GM13977 (cell line): Measurements from ENCODE around the gene MEIS2.

Experiments used
- DNase-seq: peaks from one replicate; pipeline ENCODE4 v3.0.0; 2012; ENCODE audit warnings: low spot score
- in situ Hi-C: fragments of 300-500 bp; cut with MboI; formaldehyde crosslinking; loops from one replicate; pipeline ENCODE4 v1.12.0; 2022; ENCODE audit warnings: low sequenced_read_pairs, low pct_unique_long_range_greater_than_20kb, mixed read lengths, inconsistent platforms; ENCODE audit not compliant: unreplicated experiment
- TF ChIP-seq, protein P1 (sequence below): IDR thresholded peaks from 2 replicates; pipeline ENCODE4 v1.5.1; 2012; ENCODE audit warnings: mild to moderate bottlenecking, control low read depth; ENCODE audit not compliant: insufficient read depth; ENCODE audit errors: extremely low read depth, missing control alignments

Gene MEIS2

DNA sequence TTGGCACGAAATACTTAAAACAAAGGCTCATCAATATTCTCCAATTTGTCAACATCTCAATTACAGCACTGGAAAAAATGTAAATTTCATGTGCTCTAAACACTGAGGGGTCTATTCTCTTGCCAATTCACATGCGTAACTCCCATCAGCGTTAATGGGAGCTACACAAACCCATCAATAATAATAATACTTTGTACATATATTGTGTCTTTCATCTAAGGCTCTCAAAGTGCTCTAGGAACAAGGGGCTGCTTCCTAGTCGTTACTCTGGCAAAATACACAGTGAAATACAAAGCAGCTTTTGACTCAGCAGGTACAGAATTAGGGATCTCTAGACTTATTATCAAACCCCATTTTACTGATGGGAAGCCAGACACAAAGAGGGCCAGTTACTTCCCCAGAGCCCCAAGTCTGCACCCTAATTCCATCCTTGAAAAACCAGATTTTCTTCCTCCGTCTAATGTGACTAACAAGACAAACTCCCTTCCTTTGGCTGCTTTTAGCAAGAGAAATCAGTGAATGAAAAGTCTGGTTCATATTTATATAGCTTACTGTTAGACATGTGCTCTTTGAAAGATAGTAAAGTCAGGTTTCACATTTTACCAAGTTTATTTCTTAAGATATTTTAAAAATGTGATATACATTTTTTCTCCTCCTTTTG, 20.0 kb downstream of the MEIS2 start:
- TF ChIP-seq, protein P1, sequence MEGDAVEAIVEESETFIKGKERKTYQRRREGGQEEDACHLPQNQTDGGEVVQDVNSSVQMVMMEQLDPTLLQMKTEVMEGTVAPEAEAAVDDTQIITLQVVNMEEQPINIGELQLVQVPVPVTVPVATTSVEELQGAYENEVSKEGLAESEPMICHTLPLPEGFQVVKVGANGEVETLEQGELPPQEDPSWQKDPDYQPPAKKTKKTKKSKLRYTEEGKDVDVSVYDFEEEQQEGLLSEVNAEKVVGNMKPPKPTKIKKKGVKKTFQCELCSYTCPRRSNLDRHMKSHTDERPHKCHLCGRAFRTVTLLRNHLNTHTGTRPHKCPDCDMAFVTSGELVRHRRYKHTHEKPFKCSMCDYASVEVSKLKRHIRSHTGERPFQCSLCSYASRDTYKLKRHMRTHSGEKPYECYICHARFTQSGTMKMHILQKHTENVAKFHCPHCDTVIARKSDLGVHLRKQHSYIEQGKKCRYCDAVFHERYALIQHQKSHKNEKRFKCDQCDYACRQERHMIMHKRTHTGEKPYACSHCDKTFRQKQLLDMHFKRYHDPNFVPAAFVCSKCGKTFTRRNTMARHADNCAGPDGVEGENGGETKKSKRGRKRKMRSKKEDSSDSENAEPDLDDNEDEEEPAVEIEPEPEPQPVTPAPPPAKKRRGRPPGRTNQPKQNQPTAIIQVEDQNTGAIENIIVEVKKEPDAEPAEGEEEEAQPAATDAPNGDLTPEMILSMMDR: no peak
- in situ Hi-C loops: no loop called here

DNA sequence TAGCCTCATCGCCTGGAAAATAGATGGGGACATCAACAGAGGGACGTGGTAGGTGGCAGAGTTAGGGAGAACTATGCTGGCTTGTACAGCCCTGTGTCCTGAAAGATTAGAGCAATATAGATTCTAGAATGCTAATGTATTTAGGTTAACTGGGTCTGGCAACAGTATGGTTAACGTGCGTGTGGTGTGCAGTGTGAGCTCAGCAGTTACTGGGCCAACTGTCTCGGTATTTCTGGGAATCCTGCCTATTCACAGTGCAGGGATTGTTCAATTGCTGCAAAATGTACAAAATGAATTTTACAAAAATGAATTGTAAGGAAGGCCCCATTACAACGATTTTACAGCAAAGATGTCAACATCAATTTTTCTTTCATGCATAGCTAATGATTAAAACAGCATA, 20.6 kb downstream of the MEIS2 start:
- in situ Hi-C loops: no loop called here
- TF ChIP-seq, protein P1: no peak
- DNase-seq: no peak

More for the DNA sequence above, 20.0 kb downstream of the MEIS2 start:
- DNase-seq: no peak

DNA sequence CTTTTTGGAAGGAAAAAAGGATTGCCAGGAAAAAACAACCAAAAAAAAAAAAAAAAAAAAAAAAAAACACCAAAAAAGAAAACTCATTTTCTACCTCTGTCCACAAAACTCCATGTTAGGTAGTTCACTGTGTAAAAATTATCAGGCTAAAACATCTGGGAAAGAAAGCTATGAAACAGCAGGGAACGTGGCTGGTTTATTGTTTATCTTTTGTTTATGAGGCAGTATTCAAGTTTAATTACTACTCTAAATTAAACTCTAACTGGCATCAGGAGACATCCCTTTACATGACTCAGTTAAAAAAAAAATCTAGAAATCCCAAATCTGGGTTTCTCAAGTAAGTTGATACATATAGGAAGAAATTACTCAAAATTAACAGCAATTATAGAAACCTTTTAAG, 21.8 kb downstream of the MEIS2 start:
- TF ChIP-seq, protein P1: no peak
- in situ Hi-C loops: no loop called here
- no peak for DNase-seq

DNA sequence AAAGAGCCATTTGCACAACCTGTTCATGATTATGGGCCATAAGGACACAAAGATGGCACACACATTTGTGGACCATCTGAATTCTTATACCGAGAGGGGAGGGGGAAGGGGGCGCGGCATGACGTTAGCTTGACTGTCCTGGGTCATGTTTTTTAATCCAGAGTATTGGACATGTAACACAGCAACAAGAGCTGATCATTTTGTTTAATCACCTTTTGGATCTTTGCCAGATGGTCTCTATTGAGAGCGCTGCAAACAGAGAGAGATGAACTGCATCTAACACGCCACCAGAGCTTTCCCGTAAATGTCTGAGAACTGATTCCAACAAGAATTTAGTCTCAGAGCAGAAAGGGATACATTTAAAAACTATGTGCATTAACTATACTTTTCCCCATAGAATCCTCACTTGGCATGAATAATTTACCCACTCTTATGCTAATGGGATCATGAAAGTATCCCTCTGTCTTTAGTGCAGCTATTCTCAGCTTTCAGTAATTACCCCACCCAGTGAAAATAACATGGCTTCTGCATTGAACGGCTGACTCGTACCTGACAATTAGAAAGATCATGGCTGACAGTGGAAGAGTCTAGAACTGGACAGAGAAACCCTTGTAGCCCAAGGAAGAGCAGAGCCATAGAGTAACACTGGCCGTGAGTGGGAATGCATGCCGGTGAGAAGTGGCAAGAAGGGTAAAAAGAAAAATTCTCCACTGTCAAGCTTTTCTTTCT, 22.6 kb downstream of the MEIS2 start:
- TF ChIP-seq, protein P1: no peak
- in situ Hi-C loops: no loop called here
- DNase-seq: no peak

DNA sequence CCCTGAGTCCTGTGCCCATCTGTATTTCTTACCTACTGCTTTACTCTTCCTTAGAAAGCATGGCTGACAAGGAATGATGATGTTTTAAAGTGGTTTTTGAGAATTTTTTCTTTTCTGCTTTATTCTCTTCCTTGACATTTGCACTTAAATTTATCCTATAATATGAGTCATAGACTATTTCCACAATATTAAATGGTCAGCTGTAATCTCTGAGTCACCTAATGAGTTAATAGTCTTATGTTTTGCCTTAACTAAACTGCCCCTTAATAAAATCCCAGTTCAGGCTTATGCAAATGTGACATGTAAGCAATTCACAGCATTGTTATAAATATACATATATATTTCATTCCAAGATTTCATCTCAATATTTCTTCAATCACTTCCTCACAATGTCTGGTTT, 23.8 kb downstream of the MEIS2 start:
- no peak for DNase-seq
- TF ChIP-seq, protein P1: no peak
- in situ Hi-C loops: no loop called here

DNA sequence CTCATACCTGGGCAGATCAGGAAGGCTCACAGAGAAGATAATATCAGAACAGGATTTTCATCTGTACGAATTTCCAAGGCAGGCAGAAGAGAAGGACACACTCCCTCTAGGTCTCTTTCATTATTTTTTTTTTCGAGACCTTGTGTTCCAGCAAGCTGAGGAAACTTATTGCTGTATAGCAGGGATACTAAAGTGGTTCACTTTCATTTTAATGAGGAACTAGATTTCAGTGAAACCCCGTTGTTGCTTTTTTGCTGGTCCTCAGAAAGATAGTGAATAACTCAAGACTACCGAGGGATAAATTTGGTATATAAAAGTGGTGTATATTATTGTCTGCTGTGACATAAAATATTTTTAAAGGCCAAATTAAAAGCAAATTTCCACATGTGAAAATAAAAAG, 24.6 kb downstream of the MEIS2 start:
- in situ Hi-C loops: no loop called here
- no peak for DNase-seq
- TF ChIP-seq, protein P1: no peak
